ENCODE data around the gene FREY1.

FREY1 gene

DNA sequence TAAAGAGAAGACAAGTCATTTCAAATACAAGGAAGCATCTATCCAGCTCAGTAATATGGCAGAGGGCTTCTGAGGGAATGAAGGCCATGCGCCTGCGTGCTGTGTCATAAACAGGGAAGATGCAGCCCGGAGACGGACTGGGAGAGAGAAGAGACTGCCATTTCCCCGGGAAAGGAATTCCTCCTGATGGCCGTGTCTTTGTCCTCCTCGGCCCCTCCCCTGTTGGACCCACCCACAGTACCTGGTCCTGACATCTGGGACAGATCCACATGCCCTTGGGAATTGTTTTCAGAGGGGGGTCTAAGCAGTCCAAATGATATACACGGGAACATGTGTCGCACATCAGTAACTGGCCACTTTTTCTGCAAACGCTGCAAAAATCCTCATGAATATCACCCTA lies 30.8 kb upstream of the FREY1 start:
- Histone ChIP-seq H2BK120ac (ENCODE audit: low read depth, low read length) (no peak overlapping the region), H3K9me3 (ENCODE audit: control insufficient read depth, low read length) (no peaks in the 10 kb centered on the region)

DNA sequence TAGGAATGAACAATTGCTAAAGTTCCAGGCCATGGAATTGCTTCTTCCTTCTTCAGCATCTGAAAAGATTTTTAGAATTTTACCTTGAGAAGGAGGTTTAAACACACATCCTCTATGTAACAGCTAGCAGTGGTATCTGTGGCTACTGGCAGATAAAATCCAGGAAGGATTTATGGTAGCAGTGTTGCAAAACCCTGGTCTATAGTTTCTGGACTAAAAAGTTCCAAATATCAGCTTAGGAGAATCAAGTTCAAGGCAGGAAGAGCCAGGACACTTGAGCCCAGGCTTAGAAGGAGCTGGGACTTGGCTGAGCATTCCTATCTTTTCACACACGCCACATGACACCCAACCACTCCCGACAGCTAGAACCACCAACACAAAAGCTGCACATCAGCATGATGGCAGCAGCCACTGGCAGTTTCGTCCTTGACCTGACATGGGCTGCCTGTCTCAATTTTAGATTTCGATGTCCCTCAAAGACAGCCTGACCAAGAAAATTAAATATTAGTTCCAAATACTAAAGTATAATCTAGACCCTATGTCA lies 29.5 kb upstream of the FREY1 start:
- no peak overlapping the region for H3K18ac ChIP-seq (ENCODE audit: low read depth in 1 of 2, low read length in 2 of 2)

More for the DNA sequence above, 30.8 kb upstream of the FREY1 start:
- H4K91ac ChIP-seq (ENCODE audit: low read length) = no peak overlapping the region
- H2AFZ ChIP-seq (ENCODE audit: low read depth, low read length) = no peak overlapping the region
- no peak overlapping the region for H3K4me3 ChIP-seq (ENCODE audit: insufficient read depth in 1 of 2, low read depth in 1 of 2, low read length in 2 of 2)
- H2BK5ac ChIP-seq (ENCODE audit: low read depth, low read length, poor library complexity, severe bottlenecking) = no peak overlapping the region
- H2BK15ac ChIP-seq (ENCODE audit: low read depth, poor library complexity, severe bottlenecking) = no peak overlapping the region
- H3K36me3 ChIP-seq (ENCODE audit: control insufficient read depth in 1 of 2, insufficient read depth in 2 of 2, low read depth in 1 of 2, low read length in 2 of 2) = peaks cover 40 to 70% of the 10 kb centered on the region in 2 experiments
- H3K18ac ChIP-seq (ENCODE audit: low read depth in 1 of 2, low read length in 2 of 2) = no peak overlapping the region
- H3K4me2 ChIP-seq (ENCODE audit: low read length, poor library complexity, severe bottlenecking) = no peak overlapping the region
- no peak overlapping the region for H2BK12ac ChIP-seq (ENCODE audit: low read length in 2 of 2)
- 96% methylated on average over 9 of the region's 10 CpGs for WGBS
- H2AK5ac ChIP-seq (ENCODE audit: low read length, severe bottlenecking) = no peak overlapping the region
- peaks cover 2% of the 10 kb centered on the region for H3K4me1 ChIP-seq (ENCODE audit: control insufficient read depth, insufficient read depth, low read depth, low read length)
- no peak overlapping the region for H4K8ac ChIP-seq (ENCODE audit: low read length)
- H3K14ac ChIP-seq (ENCODE audit: low read length in 2 of 2) = no peak overlapping the region
- H3K9ac ChIP-seq (ENCODE audit: low read length) = no peak overlapping the region
- H3K79me1 ChIP-seq (replicated peaks; ENCODE audit: low read length, poor library complexity, severe bottlenecking) = peaks cover 9% of the 10 kb centered on the region
- no peak overlapping the region for H3K23ac ChIP-seq (ENCODE audit: low read length in 2 of 2)
- H3K4ac ChIP-seq (ENCODE audit: low read depth in 1 of 2, low read length in 2 of 2) = no peak overlapping the region
- no peaks in the 10 kb centered on the region for H3K27me3 ChIP-seq (ENCODE audit: control insufficient read depth in 1 of 2, insufficient read depth in 1 of 2, low read length in 2 of 2)
- H3K27ac ChIP-seq (ENCODE audit: low read length, poor library complexity, severe bottlenecking) = no peak overlapping the region
- no peak for DNase-seq

DNA sequence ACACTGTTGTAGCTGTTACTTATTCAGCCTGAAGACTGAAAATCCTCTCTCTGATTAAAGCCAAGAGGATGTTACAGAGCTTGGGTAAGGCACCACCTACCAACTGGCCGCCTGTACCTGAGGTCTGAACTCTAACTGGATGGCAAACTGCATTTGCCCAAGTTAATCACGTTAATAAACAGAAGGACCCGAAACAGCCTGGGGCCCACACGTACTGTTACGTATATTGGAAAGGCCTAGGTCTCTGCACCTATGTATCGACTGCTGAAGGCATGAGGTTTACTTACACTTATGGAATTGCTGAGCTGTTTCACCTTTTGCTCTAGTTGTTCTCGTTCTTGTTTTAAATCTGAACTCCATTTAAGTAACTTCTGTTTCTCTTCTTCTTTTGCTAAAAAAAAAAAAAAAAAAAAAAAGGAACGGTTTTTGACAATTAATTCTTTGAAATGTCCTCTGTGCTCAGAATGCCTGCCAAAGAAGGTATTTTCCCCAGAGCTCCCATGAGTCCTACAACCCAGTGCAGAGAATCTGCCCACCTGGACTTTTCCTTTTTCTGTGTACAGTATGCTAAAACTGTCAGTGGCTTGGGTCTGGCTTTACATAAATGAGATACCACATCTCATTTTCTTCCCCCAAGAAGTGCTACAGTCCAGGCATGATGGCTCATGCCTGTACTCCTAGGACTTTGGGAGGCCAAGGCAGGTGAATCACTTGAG lies 28.4 kb upstream of the FREY1 start:
- peaks cover 59 to 71% of the 10 kb centered on the region in 2 experiments for H3K36me3 ChIP-seq (ENCODE audit: control insufficient read depth in 1 of 2, insufficient read depth in 2 of 2, low read depth in 1 of 2, low read length in 2 of 2)
- H2BK12ac ChIP-seq (ENCODE audit: low read length in 2 of 2) = no peak overlapping the region
- no peak overlapping the region for H3K4ac ChIP-seq (ENCODE audit: low read depth in 1 of 2, low read length in 2 of 2)
- H3K9me3 ChIP-seq (ENCODE audit: control insufficient read depth, low read length) = no peaks in the 10 kb centered on the region
- no peak overlapping the region for H3K27ac ChIP-seq (ENCODE audit: low read length, poor library complexity, severe bottlenecking)
- H2AK5ac ChIP-seq (ENCODE audit: low read length, severe bottlenecking) = no peak overlapping the region
- WGBS = 97% methylated on average over 8 of the region's 8 CpGs
- no peak overlapping the region for H3K14ac ChIP-seq (ENCODE audit: low read length in 2 of 2)
- peaks cover 2% of the 10 kb centered on the region for H3K4me1 ChIP-seq (ENCODE audit: control insufficient read depth, insufficient read depth, low read depth, low read length)
- H3K27me3 ChIP-seq (ENCODE audit: control insufficient read depth in 1 of 2, insufficient read depth in 1 of 2, low read length in 2 of 2) = no peaks in the 10 kb centered on the region
- H2AFZ ChIP-seq (ENCODE audit: low read depth, low read length) = no peak overlapping the region
- H3K9ac ChIP-seq (ENCODE audit: low read length) = no peak overlapping the region
- H3K79me1 ChIP-seq (replicated peaks; ENCODE audit: low read length, poor library complexity, severe bottlenecking) = peaks cover 11% of the 10 kb centered on the region
- no peak overlapping the region for H2BK15ac ChIP-seq (ENCODE audit: low read depth, poor library complexity, severe bottlenecking)
- no peak overlapping the region for H3K18ac ChIP-seq (ENCODE audit: low read depth in 1 of 2, low read length in 2 of 2)
- no peak overlapping the region for H2BK5ac ChIP-seq (ENCODE audit: low read depth, low read length, poor library complexity, severe bottlenecking)
- no peak overlapping the region for H3K23ac ChIP-seq (ENCODE audit: low read length in 2 of 2)
- H3K4me2 ChIP-seq (ENCODE audit: low read length, poor library complexity, severe bottlenecking) = no peak overlapping the region
- H4K91ac ChIP-seq (ENCODE audit: low read length) = no peak overlapping the region
- no peak overlapping the region for H3K4me3 ChIP-seq (ENCODE audit: insufficient read depth in 1 of 2, low read depth in 1 of 2, low read length in 2 of 2)
- no peak overlapping the region for H2BK120ac ChIP-seq (ENCODE audit: low read depth, low read length)
- no peak for DNase-seq
- no peak overlapping the region for H4K8ac ChIP-seq (ENCODE audit: low read length)

More for the DNA sequence above, 29.5 kb upstream of the FREY1 start:
- Histone ChIP-seq H3K4me2 (ENCODE audit: low read length, poor library complexity, severe bottlenecking) (no peak overlapping the region), H3K14ac (ENCODE audit: low read length in 2 of 2) (no peak overlapping the region), H2AFZ (ENCODE audit: low read depth, low read length) (no peak overlapping the region), H3K27me3 (ENCODE audit: control insufficient read depth in 1 of 2, insufficient read depth in 1 of 2, low read length in 2 of 2) (no peaks in the 10 kb centered on the region), H2AK5ac (ENCODE audit: low read length, severe bottlenecking) (no peak overlapping the region), H3K4ac (ENCODE audit: low read depth in 1 of 2, low read length in 2 of 2) (no peak overlapping the region), H3K4me3 (ENCODE audit: insufficient read depth in 1 of 2, low read depth in 1 of 2, low read length in 2 of 2) (no peak overlapping the region), H2BK15ac (ENCODE audit: low read depth, poor library complexity, severe bottlenecking) (no peak overlapping the region), H2BK5ac (ENCODE audit: low read depth, low read length, poor library complexity, severe bottlenecking) (no peak overlapping the region), H3K4me1 (ENCODE audit: control insufficient read depth, insufficient read depth, low read depth, low read length) (peaks cover 2% of the 10 kb centered on the region), H3K27ac (ENCODE audit: low read length, poor library complexity, severe bottlenecking) (no peak overlapping the region), H3K23ac (ENCODE audit: low read length in 2 of 2) (no peak overlapping the region), H3K9me3 (ENCODE audit: control insufficient read depth, low read length) (no peaks in the 10 kb centered on the region), H3K79me1 (replicated peaks; ENCODE audit: low read length, poor library complexity, severe bottlenecking) (peaks cover 13% of the 10 kb centered on the region), H4K8ac (ENCODE audit: low read length) (no peak overlapping the region), H2BK120ac (ENCODE audit: low read depth, low read length) (no peak overlapping the region), H2BK12ac (ENCODE audit: low read length in 2 of 2) (no peak overlapping the region), H3K36me3 (ENCODE audit: control insufficient read depth in 1 of 2, insufficient read depth in 2 of 2, low read depth in 1 of 2, low read length in 2 of 2) (peaks cover 48 to 69% of the 10 kb centered on the region in 2 experiments), H4K91ac (ENCODE audit: low read length) (no peak overlapping the region), H3K9ac (ENCODE audit: low read length) (no peak overlapping the region)
- 86% methylated on average over 4 of the region's 4 CpGs for WGBS
- DNase-seq = no peak

DNA sequence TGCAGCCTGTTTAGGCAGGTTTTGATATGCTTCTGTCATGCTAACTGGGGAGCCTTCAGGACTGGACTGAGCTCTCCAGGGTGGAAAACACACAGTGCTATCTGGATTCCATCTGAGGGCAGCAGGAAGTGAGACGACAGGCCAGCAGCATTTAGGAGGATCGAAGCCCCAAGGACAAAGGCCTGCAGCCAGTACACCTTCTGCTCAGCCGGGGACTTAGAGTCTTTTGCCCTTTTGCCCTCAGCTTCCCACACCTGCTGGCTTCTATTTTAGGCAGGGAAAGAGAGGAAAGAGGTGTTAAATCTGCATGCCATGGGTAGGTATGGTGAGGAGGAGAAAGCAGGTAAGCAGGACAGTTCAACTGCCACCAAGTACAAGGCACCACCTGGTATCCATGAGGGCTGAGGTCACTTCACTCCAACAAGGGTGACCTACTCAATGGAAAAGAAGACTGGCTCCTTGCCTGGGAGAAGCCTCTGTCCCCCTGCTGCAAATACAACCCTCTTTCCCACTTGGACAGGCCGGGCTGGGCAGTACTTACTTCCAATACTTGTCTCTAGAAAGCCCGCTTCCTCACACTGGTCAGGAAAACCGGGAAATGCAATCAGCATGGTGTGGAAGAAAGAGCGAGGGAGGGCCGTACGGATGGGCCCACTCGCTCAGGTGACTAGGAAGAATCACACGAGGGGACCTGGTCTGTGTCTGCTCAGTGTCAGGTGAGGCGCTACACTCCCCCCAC lies 27.7 kb upstream of the FREY1 start:
- no peak for DNase-seq
- H2AK5ac ChIP-seq (ENCODE audit: low read length, severe bottlenecking) = no peak overlapping the region
- WGBS = 88% methylated on average over 11 of the region's 12 CpGs

More for the DNA sequence above, 27.7 kb upstream of the FREY1 start:
- Histone ChIP-seq H2BK5ac (ENCODE audit: low read depth, low read length, poor library complexity, severe bottlenecking) (no peak overlapping the region), H3K4me1 (ENCODE audit: control insufficient read depth, insufficient read depth, low read depth, low read length) (peaks cover 4% of the 10 kb centered on the region), H3K9ac (ENCODE audit: low read length) (no peak overlapping the region), H3K27me3 (ENCODE audit: control insufficient read depth in 1 of 2, insufficient read depth in 1 of 2, low read length in 2 of 2) (no peaks in the 10 kb centered on the region), H3K23ac (ENCODE audit: low read length in 2 of 2) (no peak overlapping the region), H3K4me2 (ENCODE audit: low read length, poor library complexity, severe bottlenecking) (no peak overlapping the region), H3K79me1 (replicated peaks; ENCODE audit: low read length, poor library complexity, severe bottlenecking) (peaks cover 13% of the 10 kb centered on the region), H3K4me3 (ENCODE audit: insufficient read depth in 1 of 2, low read depth in 1 of 2, low read length in 2 of 2) (no peak overlapping the region), H3K14ac (ENCODE audit: low read length in 2 of 2) (no peak overlapping the region), H3K18ac (ENCODE audit: low read depth in 1 of 2, low read length in 2 of 2) (no peak overlapping the region), H4K8ac (ENCODE audit: low read length) (no peak overlapping the region), H2AFZ (ENCODE audit: low read depth, low read length) (no peak overlapping the region), H3K36me3 (ENCODE audit: control insufficient read depth in 1 of 2, insufficient read depth in 2 of 2, low read depth in 1 of 2, low read length in 2 of 2) (peaks cover 66 to 71% of the 10 kb centered on the region in 2 experiments), H3K4ac (ENCODE audit: low read depth in 1 of 2, low read length in 2 of 2) (no peak overlapping the region), H3K27ac (ENCODE audit: low read length, poor library complexity, severe bottlenecking) (no peak overlapping the region), H4K91ac (ENCODE audit: low read length) (no peak overlapping the region), H3K9me3 (ENCODE audit: control insufficient read depth, low read length) (no peaks in the 10 kb centered on the region), H2BK12ac (ENCODE audit: low read length in 2 of 2) (no peak overlapping the region), H2BK120ac (ENCODE audit: low read depth, low read length) (no peak overlapping the region), H2BK15ac (ENCODE audit: low read depth, poor library complexity, severe bottlenecking) (no peak overlapping the region)
